Measurements from ENCODE around the gene UQCC2. TPM values are rescaled to one million over a fixed set of nuclear protein-coding genes. Genes with fewer than 3 reads are reported as not detected.

Gene UQCC2
- total RNA-seq, 3 donors from 2014 or later, result 41.8 to 48.6 (median 45.7) TPM

DNA sequence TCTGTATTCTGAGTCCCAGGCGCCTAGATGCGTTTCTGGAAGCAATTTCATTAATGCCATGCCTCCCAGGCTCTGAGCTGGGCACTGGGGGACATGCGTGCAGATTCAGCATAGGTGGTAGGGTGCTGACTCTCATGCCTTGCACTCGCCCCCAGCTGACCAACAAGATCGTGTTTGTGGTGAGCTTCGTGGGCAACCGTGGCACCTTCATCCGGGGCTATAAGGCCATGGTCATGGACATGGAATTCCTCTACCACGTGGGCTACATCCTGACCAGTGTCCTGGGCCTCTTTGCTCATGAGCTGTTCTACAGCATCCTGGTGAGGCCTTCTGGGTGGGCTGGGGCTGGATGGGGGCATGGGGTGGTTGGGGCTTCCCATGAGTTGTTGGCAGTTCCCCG lies 21.6 kb downstream of the UQCC2 start:
- Histone ChIP-seq H3K36me3 (ENCODE audit: low read depth) (peaks cover 11% of the 10 kb centered on the region), H3K9me3 (no peaks in the 10 kb centered on the region), H3K4me1 (ENCODE audit: low read depth) (peaks cover 2% of the 10 kb centered on the region), H3K4me3 (no peak overlapping the region)
- no peak for DNase-seq
- no peak for ATAC-seq
- TF ChIP-seq, protein P1, sequence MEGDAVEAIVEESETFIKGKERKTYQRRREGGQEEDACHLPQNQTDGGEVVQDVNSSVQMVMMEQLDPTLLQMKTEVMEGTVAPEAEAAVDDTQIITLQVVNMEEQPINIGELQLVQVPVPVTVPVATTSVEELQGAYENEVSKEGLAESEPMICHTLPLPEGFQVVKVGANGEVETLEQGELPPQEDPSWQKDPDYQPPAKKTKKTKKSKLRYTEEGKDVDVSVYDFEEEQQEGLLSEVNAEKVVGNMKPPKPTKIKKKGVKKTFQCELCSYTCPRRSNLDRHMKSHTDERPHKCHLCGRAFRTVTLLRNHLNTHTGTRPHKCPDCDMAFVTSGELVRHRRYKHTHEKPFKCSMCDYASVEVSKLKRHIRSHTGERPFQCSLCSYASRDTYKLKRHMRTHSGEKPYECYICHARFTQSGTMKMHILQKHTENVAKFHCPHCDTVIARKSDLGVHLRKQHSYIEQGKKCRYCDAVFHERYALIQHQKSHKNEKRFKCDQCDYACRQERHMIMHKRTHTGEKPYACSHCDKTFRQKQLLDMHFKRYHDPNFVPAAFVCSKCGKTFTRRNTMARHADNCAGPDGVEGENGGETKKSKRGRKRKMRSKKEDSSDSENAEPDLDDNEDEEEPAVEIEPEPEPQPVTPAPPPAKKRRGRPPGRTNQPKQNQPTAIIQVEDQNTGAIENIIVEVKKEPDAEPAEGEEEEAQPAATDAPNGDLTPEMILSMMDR (IDR thresholded peaks at IDR 0.05), result no peak
- intact Hi-C loops (cut with DNase I, micrococcal nuclease), result no loop called here

DNA sequence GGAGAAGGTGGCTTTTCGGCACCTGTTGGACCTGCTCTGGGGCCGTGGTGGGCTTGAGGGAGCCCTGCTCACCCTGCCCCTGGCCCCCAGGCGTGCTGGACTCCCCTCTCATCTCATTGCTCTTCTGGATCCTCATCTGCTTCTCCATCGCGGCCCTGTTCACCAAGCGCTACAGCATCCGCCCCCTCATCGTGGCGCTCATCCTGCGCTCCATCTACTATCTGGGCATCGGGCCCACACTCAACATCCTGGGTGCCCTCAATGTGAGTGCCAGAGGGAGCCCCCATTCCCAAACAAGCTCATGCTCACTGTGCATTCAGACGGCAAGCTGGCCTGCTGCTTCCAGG lies 22.4 kb downstream of the UQCC2 start:
- peaks cover 11% of the 10 kb centered on the region for H3K36me3 ChIP-seq (ENCODE audit: low read depth)
- intact Hi-C loops (cut with DNase I, micrococcal nuclease), result no loop called here
- peaks cover 2% of the 10 kb centered on the region for H3K4me1 ChIP-seq (ENCODE audit: low read depth)
- H3K9me3 ChIP-seq, result no peaks in the 10 kb centered on the region
- no peak overlapping the region for H3K4me3 ChIP-seq
- TF ChIP-seq, protein P1 (IDR thresholded peaks at IDR 0.05), result no peak
- ATAC-seq (no peak), DNase-seq (no peak)

DNA sequence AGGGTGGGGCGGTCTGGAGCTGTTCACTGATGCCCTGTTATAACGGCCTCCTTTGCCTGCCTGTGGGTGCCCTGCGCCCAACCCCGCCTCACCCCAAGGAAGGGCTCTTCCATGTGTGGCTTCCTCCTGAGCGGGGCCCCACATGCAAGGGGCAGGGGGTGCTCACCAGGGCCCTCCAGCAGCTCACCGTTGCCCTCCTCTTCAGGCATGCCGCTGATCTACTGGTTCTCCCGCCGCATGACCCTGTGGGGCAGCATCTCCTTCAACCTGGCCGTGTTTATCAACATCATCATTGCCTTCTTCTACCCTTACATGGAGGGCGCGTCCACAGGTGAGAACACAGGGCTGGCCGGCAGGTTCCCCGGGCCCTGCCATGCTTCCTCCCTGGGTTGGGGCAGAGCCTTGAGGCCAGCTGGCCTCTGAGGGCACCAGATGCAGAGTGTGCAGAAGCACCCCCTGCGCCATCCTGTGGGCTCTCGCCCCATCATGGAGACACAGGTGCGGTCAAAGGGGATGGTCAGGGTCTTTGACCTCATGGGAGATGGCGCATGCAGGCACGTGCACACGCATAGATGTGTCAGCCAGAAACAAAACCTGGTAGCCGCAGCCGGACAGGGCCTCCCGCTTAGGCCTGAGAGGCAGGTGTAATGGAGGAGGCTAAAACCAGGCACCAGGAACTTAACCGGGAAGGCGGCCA lies 22.9 kb downstream of the UQCC2 start:
- DNase-seq, result no peak
- Histone ChIP-seq H3K9me3 (no peaks in the 10 kb centered on the region), H3K36me3 (ENCODE audit: low read depth) (peaks cover 11% of the 10 kb centered on the region), H3K4me3 (no peak overlapping the region), H3K4me1 (ENCODE audit: low read depth) (peaks cover 2% of the 10 kb centered on the region)
- TF ChIP-seq, protein P1 (IDR thresholded peaks at IDR 0.05), result no peak
- no peak for ATAC-seq
- intact Hi-C loops (cut with DNase I, micrococcal nuclease), result no loop called here

DNA sequence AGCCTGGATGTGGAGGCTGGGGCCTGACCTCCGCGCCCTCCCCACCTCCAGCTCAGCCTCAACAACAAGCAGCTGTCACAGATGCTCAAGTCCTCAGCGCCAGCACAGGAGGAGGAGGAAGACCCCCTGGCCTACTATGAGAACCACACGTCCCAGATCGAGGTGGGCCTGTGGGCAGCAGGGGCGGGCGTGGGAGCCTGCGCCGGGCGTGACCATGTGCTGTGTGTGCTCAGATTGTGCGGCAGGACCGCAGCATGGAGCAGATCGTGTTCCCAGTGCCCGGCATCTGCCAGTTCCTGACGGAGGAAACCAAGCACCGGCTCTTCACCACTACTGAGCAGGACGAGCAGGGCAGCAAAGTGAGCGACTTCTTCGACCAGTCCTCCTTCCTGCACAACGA lies 23.5 kb downstream of the UQCC2 start:
- Histone ChIP-seq H3K4me3 (no peak overlapping the region), H3K36me3 (ENCODE audit: low read depth) (peaks cover 11% of the 10 kb centered on the region), H3K4me1 (ENCODE audit: low read depth) (peaks cover 2% of the 10 kb centered on the region), H3K9me3 (no peaks in the 10 kb centered on the region)
- ATAC-seq (no peak), DNase-seq (no peak)
- TF ChIP-seq, protein P1 (IDR thresholded peaks at IDR 0.05), result no peak
- intact Hi-C loops (cut with DNase I, micrococcal nuclease), result no loop called here

DNA sequence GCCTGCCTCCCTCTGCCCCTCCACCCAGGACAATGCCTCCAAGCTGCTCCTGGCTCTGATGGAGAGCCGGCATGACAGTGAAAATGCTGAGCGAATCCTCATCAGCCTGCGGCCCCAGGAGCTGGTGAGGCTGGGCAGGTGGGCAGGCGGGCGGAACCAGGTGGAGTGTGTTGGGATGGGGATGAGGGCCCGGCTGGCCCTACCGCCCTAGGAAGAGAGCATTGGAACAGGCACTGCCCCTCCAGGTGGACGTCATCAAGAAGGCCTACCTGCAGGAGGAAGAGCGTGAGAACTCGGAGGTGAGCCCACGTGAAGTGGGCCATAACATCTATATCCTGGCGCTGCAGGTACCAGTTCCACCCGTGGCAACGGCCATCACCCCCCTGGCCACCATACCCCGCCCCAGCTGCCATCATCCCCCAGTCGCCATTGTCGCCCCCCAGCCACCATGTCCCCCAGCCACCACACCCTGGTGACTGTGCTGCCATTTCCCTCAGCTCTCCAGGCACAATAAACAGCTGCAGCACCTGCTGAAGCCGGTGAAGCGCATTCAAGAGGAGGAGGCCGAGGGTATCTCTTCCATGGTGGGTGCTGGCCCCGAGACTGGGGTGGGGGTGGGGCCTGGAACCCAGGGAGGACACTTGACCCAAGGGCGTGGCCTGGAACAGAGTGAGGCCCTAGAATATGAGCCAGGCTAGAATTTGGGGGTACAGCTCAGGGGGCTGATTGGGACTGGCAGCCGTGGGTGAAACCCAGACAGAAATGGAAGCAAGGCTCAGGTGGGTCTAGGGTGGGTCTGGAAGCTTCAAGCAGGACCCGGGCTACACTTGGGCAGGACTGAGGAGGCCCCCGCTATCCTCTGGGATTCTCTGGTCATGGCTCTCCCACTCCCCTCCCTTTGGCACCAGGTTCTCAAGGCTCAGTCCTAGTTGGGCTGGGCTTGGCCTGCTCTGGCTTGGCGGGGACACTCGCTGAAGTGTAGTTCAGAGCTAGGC lies 24.2 kb downstream of the UQCC2 start:
- intact Hi-C loops (cut with DNase I, micrococcal nuclease), result no loop called here
- no peak for ATAC-seq
- no peaks in the 10 kb centered on the region for H3K9me3 ChIP-seq

More for the DNA sequence above, 24.2 kb downstream of the UQCC2 start:
- Histone ChIP-seq H3K4me3 (no peak overlapping the region), H3K4me1 (ENCODE audit: low read depth) (peaks cover 2% of the 10 kb centered on the region), H3K36me3 (ENCODE audit: low read depth) (peaks cover 11% of the 10 kb centered on the region)
- no peak for DNase-seq
- TF ChIP-seq, protein P1 (IDR thresholded peaks at IDR 0.05), result no peak
